Activated T-cell treated with anti-CD3 and anti-CD28 coated beads, Interleukin-2, amount 50 U/mL, for 72 hours (primary cell): ENCODE results near the gene MST1R. TPM values are rescaled to one million over a fixed set of nuclear protein-coding genes. Genes with fewer than 3 reads are reported as not detected.

Experiments used
- total RNA-seq, 2 donors: library from RNA; stranded (reverse); gene quantifications; one replicate each; pipeline ENCODE4 v1.2.3, GENCODE V29; 2022

MST1R gene
- total RNA-seq, 2 donors from 2014 or later, result 0.84 to 2.4 TPM

Other genes starting within 250 kb of the MST1R start
- gene APEH, start 229.5 kb downstream of the MST1R start, total RNA-seq, result 100 to 1,000 TPM in 1 of 2 donors, 10 to 100 TPM in 1; 82.7 to 108 TPM
- 10 to 100 TPM; 27.9 to 29.8 TPM for gene MST1, start 214.4 kb downstream of the MST1R start, total RNA-seq
- gene RNF123, start 214.3 kb downstream of the MST1R start, total RNA-seq, result 10 to 100 TPM; 35.1 to 35.2 TPM
- under 1 TPM; 0.19 to 0.72 TPM for gene AMIGO3, start 184.2 kb downstream of the MST1R start, total RNA-seq
- gene GMPPB, start 179.9 kb downstream of the MST1R start, total RNA-seq, result 10 to 100 TPM; 22.3 to 33.4 TPM
- 10 to 100 TPM; 36.5 to 37.4 TPM for gene IP6K1, start 117.3 kb downstream of the MST1R start, total RNA-seq
- under 1 TPM in 1 of 2 donors, not detected in 1; 0.39 TPM for gene CDHR4, start 104.0 kb downstream of the MST1R start, total RNA-seq
- gene INKA1, start 100.6 kb downstream of the MST1R start, total RNA-seq, result 1 to 10 TPM; 1.2 to 1.5 TPM
- 10 to 100 TPM; 93.5 to 98.6 TPM for gene UBA7, start 89.9 kb downstream of the MST1R start, total RNA-seq
- 10 to 100 TPM; 28.0 to 47.2 TPM for gene TRAIP, start 47.3 kb downstream of the MST1R start, total RNA-seq
- gene CAMKV, start 34.0 kb downstream of the MST1R start, total RNA-seq, result under 1 TPM in 1 of 2 donors, not detected in 1; 0.50 TPM
- gene MON1A, start 25.9 kb upstream of the MST1R start, total RNA-seq, result 10 to 100 TPM in 1 of 2 donors, 1 to 10 TPM in 1; 9.1 to 12.0 TPM
- gene RBM6, start 36.3 kb upstream of the MST1R start, total RNA-seq, result 10 to 100 TPM; 57.4 to 70.4 TPM
- gene RBM5, start 185.0 kb upstream of the MST1R start, total RNA-seq, result 100 to 1,000 TPM; 172 to 179 TPM